Epithelial cell of esophagus (primary cell): ENCODE measurements around the gene OGT.
"Not testable (repeated sequence)": the region's sequence is repeated elsewhere in the genome, so short reads cannot be mapped to it uniquely, and the experiment has no call there.

Experiments used
- DNase-seq: peaks from one replicate; pipeline ENCODE4 v3.0.0; 2010; ENCODE audit warnings: low read depth
- H3K4me3 ChIP-seq: 2 replicates; pipeline ENCODE4 v1.5.1; 2011; ENCODE audit warnings: mild to moderate bottlenecking, low read length, control low read depth
- TF ChIP-seq, protein P1 (sequence below): IDR thresholded peaks from 2 replicates; pipeline ENCODE4 v1.5.1; 2011; ENCODE audit warnings: low read depth, mild to moderate bottlenecking, low read length, control low read depth, inconsistent platforms; ENCODE audit not compliant: insufficient read depth; ENCODE audit errors: missing control alignments

OGT gene

DNA sequence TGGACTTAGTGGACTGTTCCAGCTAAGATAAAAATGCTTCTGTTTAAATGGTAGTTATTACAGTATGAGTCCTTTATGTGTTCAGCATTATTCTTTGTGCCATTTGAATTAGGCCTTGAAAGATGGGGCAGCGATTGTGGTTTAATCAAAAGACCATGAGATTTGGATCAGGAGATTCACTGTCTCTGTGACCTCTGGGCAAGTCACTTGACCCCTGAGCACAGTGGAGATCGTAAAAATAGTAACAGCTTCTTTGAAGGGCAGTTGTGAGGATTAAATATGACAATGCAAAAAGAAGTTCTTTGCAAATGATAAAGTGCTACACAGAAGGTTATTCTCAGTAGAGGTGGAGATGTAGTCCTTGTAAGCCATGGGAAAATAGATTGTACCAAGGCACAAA, 74.6 kb downstream of the OGT start:
- no peak overlapping the region for H3K4me3 ChIP-seq
- DNase-seq, result no peak
- TF ChIP-seq, protein P1, sequence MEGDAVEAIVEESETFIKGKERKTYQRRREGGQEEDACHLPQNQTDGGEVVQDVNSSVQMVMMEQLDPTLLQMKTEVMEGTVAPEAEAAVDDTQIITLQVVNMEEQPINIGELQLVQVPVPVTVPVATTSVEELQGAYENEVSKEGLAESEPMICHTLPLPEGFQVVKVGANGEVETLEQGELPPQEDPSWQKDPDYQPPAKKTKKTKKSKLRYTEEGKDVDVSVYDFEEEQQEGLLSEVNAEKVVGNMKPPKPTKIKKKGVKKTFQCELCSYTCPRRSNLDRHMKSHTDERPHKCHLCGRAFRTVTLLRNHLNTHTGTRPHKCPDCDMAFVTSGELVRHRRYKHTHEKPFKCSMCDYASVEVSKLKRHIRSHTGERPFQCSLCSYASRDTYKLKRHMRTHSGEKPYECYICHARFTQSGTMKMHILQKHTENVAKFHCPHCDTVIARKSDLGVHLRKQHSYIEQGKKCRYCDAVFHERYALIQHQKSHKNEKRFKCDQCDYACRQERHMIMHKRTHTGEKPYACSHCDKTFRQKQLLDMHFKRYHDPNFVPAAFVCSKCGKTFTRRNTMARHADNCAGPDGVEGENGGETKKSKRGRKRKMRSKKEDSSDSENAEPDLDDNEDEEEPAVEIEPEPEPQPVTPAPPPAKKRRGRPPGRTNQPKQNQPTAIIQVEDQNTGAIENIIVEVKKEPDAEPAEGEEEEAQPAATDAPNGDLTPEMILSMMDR, result no peak

DNA sequence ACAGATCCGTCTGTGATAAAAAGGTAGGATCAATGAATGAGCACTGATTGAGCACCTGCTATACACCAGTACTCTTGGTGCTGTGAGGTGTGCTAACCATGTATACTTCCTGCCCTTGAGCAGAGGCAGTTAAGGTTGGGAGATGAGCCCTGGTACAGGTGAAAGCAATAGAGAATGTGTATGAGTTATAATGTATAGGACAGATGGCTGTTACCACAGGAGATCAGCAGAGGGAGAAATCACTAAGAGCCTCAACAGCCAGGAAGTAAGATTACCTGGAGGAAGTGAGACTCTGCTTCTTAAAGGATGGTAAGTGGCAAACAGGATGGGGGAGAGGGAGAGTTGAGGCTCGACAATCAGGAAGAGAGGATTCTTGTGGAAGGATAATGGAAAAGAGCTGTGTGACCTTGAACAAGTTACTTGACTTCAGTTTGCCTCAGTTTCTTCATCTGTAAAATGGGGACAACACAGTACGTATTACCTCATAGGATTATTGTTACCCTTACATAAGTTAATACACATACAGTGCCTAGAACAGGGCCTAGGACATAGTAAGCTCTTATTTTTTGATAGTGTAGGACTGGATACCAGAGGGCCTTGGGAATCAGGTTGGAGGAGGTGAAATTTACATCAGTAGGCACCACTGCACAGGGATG, 76.3 kb downstream of the OGT start:
- no peak overlapping the region for H3K4me3 ChIP-seq
- TF ChIP-seq, protein P1, result no peak
- DNase-seq, result no peak

DNA sequence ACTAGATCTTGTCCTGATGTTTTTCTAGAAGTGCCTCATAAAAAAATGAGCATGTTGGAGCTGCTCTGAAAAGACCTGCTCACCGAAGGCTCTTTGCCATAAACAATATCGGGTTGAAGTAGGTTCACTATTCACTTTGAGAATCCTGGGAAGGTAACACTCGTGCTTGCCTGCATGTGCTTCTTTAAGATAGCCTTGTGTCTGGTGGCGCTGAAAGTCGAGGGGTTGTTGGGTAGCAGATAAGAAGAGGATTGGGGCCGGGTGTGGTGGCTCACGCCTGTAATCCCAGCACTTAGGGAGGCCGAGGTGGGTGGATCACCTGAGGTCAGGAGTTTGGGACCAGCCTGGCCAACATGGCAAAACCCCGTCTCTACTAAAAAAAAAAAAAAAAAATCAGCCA, 78.8 kb downstream of the OGT start:
- not testable (repeated sequence) for DNase-seq, H3K4me3 ChIP-seq

DNA sequence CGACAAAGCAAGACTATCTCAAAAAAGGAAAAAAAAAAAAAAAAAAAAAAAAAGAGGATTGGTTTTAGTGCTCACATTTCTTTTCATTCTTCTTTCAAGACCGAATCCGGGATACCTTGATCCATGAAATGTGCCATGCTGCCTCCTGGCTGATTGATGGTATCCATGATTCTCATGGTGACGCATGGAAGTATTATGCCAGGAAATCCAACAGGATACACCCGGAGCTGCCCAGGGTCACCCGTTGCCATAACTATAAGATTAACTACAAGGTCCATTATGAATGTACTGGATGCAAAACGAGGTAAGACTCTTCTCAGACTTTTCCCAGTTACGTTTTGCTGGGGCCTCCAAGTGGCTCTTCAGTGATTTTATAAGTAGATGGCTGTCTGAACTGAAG, 79.4 kb downstream of the OGT start:
- no peak overlapping the region for H3K4me3 ChIP-seq
- DNase-seq, result no peak
- TF ChIP-seq, protein P1, result no peak

DNA sequence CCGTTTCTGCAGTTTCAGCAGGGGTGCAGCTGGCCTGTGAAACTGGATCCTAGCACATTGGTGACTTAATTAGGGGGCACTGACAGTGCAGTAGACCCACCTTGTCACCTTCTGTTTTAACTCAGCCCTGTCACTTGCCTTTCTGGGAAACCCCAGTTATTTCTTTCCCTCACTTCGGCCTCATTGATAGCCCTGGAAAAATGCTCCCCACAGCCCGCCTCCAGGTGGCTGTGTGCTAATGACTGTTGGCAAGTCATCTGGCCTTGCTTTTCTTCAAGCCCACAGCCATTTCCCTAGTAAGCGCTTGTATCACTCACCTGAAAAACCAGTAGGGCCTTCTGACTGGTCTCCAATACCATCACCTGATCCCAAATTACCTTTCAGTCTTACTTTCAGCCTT, 82.2 kb downstream of the OGT start:
- DNase-seq, result no peak
- no peak overlapping the region for H3K4me3 ChIP-seq
- TF ChIP-seq, protein P1, result no peak

DNA sequence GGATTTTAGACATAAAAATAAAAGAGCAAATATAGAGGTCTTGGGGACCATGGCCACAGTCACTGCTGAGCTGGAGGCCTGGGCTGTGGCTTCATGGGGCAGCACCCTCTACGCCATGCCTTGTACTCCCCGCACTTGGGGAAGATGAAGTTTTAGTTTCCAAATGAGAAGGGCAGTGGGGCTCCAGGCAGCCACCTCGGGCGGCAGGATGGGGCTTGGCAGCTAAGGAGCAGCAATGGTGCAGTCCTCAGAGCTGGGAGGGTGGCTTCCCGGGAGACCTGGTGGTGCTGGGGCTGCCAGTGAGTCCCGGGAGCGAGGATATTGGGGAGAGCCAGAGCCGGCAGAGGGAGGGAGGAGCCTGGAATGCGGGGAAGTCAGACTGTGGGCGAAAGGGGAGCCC, 83.0 kb downstream of the OGT start:
- DNase-seq, result no peak
- no peak overlapping the region for H3K4me3 ChIP-seq
- TF ChIP-seq, protein P1, result no peak

DNA sequence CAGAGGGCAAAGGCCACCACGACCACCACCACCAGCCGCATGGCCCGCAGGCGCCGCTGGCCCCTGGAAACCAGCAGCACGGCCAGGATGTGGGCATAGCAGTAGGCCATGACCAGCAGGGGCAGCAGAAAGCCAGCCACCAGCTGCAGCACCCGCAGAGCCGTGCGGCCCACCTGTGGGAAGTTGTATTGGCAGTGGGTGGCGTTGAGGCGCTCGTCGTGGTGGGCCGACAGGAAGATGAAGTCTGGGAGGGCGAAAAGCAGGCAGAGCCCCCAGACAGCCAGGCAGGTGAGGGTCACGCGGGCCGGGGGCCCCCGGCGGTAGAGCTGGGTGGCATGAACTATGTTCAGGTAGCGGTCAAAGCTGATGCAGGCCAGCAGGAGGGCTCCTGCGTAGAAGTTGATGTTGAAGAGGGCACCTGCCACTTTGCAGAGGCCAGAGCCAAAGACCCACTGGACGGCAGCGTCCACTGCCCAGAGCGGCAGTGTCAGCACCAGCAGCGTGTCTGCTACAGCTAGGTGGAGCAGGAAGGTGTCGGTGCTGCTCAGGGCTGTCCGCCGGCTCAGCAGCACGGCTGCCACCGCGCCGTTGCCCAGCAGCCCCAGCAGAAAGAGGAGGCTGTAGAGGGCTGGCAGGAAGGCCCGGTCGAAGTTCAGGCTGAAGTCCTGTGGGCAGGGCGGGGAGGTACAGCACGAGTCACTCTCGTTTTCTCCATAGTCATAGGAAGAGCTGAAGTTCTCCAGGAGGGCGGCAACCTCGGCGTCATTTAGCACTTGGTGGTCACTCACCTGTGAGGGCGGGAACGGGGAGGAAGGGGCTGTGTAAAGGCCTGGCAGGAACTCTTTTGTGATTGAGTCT, 84.0 kb downstream of the OGT start:
- H3K4me3 ChIP-seq, result no peak overlapping the region
- DNase-seq, result no peak

More for the DNA sequence above, 84.0 kb downstream of the OGT start:
- TF ChIP-seq, protein P1, result no peak
